Ovary (tissue), 3 donors: ENCODE measurements around the gene CCDC138.

ENCODE experiments used
- CTCF ChIP-seq, 3 donors: fragments of 450-650 bp in 2 of 3; fragments of 200-600 bp in 1 of 3; IDR thresholded peaks; one replicate each; pipeline versions ENCODE4 v1.5.1 to v1.8.0; 2016 to 2022; ENCODE audit warnings: antibody characterized with exemption in 3 of 3, mild to moderate bottlenecking in 1 of 3
- POLR2A ChIP-seq: fragments of 450-650 bp; IDR thresholded peaks from one replicate; pipeline ENCODE4 v1.6.1; 2017; ENCODE audit warnings: antibody characterized with exemption, mild to moderate bottlenecking, moderate library complexity
- donor health status: DM: no; HTN: no; CAD: no.

GRCh38 chr2:108855194-108855593 is 68.6 kb downstream of the CCDC138 start:
- no peak for TF ChIP-seq CTCF (IDR thresholded peaks at IDR 0.05)
- no peak for TF ChIP-seq POLR2A
